ENCODE data around the gene SLIT3.

GRCh38 chr5:168975331-168975730 lies 325.6 kb downstream of the SLIT3 start:
- TF ChIP-seq REST (tag by site-specific recombination; IDR thresholded peaks at IDR 0.05) (no peak), CTCF (tag by site-specific recombination; IDR thresholded peaks at IDR 0.05) (no peak), GLIS1 (tag by site-specific recombination; IDR thresholded peaks at IDR 0.05) (no peak), ZNF10 (tag by site-specific recombination; IDR thresholded peaks at IDR 0.05) (no peak), ZNF19 (tag by site-specific recombination; IDR thresholded peaks at IDR 0.05; ENCODE audit: low read depth) (no peak), ZNF639 (tag by site-specific recombination; IDR thresholded peaks at IDR 0.05) (no peak), GLI2 (tag by site-specific recombination; IDR thresholded peaks at IDR 0.05; ENCODE audit: borderline replicate concordance, low read depth) (no peak), ZNF501 (tag by site-specific recombination; IDR thresholded peaks at IDR 0.05) (no peak), ZNF274 (IDR thresholded peaks at IDR 0.05; ENCODE audit: low read length) (no peak), ZNF274 (tag by site-specific recombination; IDR thresholded peaks at IDR 0.05; ENCODE audit: borderline replicate concordance) (no peak)
